H1 (cell line): Measurements from ENCODE around the gene PCDHB15. TPM values are rescaled to one million over a fixed set of nuclear protein-coding genes. Genes with fewer than 3 reads are reported as not detected.

Experiments used
- CTCF ChIA-PET: fragments of 300-600 bp; sonication (Branson Sonifier 250); formaldehyde crosslinking; loops from one replicate; lab custom pipeline; 2021; ENCODE audit not compliant: partially characterized antibody; lab: Charles Lee
- POLR2A ChIA-PET: fragments of 300-600 bp; sonication (Branson Sonifier 250); formaldehyde crosslinking; loops from one replicate; lab custom pipeline; 2021; ENCODE audit warnings: inconsistent platforms; ENCODE audit not compliant: partially characterized antibody; lab: Charles Lee
- DNase-seq, 2 experiments: peaks; one replicate each; pipeline versions ENCODE4 v3.0.0 to v3.0.0-alpha.2; 2010 to 2022; ENCODE audit warnings: low spot score in 2 of 2, low read depth in 1 of 2, mixed read lengths in 1 of 2
- FAIRE-seq: peaks from 2 replicates; lab custom pipeline; 2011; peaks lifted over from hg19 to GRCh38; lab: Jason Lieb, UNC
- H2AFZ ChIP-seq: 2 replicates; pipeline ENCODE4 v1.8.1; 2012; ENCODE audit warnings: low read length, inconsistent platforms
- H2AK5ac ChIP-seq: 2 replicates; pipeline ENCODE4 v1.6.1; 2013; ENCODE audit warnings: low read depth, low read length
- H2BK120ac ChIP-seq: replicated peaks from 2 replicates; pipeline ENCODE3; 2013; ENCODE audit warnings: low read depth, low read length, inconsistent platforms
- H2BK12ac ChIP-seq: 2 replicates; pipeline ENCODE4 v1.6.1; 2013; ENCODE audit warnings: low read depth, low read length
- H2BK15ac ChIP-seq: 2 replicates; pipeline ENCODE4 v1.6.1; 2013; ENCODE audit warnings: low read length
- H2BK20ac ChIP-seq: 2 replicates; pipeline ENCODE4 v1.6.1; 2013; ENCODE audit warnings: low read length
- H2BK5ac ChIP-seq: 2 replicates; pipeline ENCODE4 v1.6.1; 2013; ENCODE audit warnings: low read depth, low read length
- H3K14ac ChIP-seq: 2 replicates; pipeline ENCODE4 v1.6.1; 2013; ENCODE audit warnings: inconsistent platforms; ENCODE audit not compliant: insufficient read length
- H3K18ac ChIP-seq: 2 replicates; pipeline ENCODE4 v1.6.1; 2013; ENCODE audit warnings: low read length; ENCODE audit errors: extremely low read depth
- H3K23ac ChIP-seq: 2 replicates; pipeline ENCODE4 v1.6.1; 2013; ENCODE audit warnings: inconsistent platforms; ENCODE audit not compliant: insufficient read length
- H3K23me2 ChIP-seq: 2 replicates; pipeline ENCODE4 v1.6.1; 2013; ENCODE audit warnings: low read depth, low read length
- H3K27ac ChIP-seq: 2 replicates; pipeline ENCODE4 v1.6.1; 2011; ENCODE audit warnings: low read depth, low read length, inconsistent platforms
- H3K27me3 ChIP-seq, 4 experiments: replicated peaks in 1 of 4; 1 replicate in 1 of 4; 2 replicates in 3 of 4; pipeline versions ENCODE4 v1.6.1 to v1.8.1; 2011 to 2013; ENCODE audit warnings: low read length in 3 of 4, mild to moderate bottlenecking in 3 of 4, inconsistent platforms in 2 of 4, mixed read lengths in 2 of 4, moderate library complexity in 1 of 4; ENCODE audit not compliant: control insufficient read depth in 3 of 4, insufficient read depth in 3 of 4; ENCODE audit errors: extremely low read depth in 1 of 4
- H3K36me3 ChIP-seq, 4 experiments: 2 replicates each; pipeline versions ENCODE4 v1.6.1 to v1.8.1; 2011 to 2013; ENCODE audit warnings: mild to moderate bottlenecking in 4 of 4, low read length in 3 of 4, moderate library complexity in 2 of 4, control low read depth in 1 of 4, inconsistent platforms in 1 of 4; ENCODE audit not compliant: insufficient read depth in 4 of 4, control insufficient read depth in 2 of 4
- H3K4ac ChIP-seq: replicated peaks from 2 replicates; pipeline ENCODE3; 2013; ENCODE audit warnings: low read length, low read depth, mixed read lengths, inconsistent platforms; ENCODE audit not compliant: insufficient read length
- H3K4me1 ChIP-seq, 4 experiments: replicated peaks in 1 of 4; 1 replicate in 1 of 4; 2 replicates in 3 of 4; pipeline versions ENCODE4 v1.6.1 to v1.8.1; 2011 to 2013; ENCODE audit warnings: low read length in 3 of 4, inconsistent platforms in 2 of 4, mixed read lengths in 1 of 4; ENCODE audit not compliant: insufficient read depth in 4 of 4, control insufficient read depth in 3 of 4
- H3K4me2 ChIP-seq, 2 experiments: 2 replicates each; pipeline versions ENCODE4 v1.6.1 to v1.8.1; 2011 to 2013; ENCODE audit warnings: low read depth in 2 of 2, low read length in 2 of 2, control low read depth in 1 of 2, inconsistent platforms in 1 of 2, mild to moderate bottlenecking in 1 of 2; ENCODE audit not compliant: insufficient read depth in 1 of 2
- H3K4me3 ChIP-seq, 4 experiments: fragments of 200-600, 300-600 bp in 1 of 4; sonication (generic), shearing (Covaris generic), sonication (Bioruptor Twin) in 1 of 4; 2 replicates each; pipeline versions ENCODE4 v1.5.1 to v1.8.1; 2011 to 2016; ENCODE audit warnings: low read length in 4 of 4, low read depth in 3 of 4, control low read depth in 2 of 4, inconsistent platforms in 2 of 4, mild to moderate bottlenecking in 2 of 4, mixed read lengths in 1 of 4, moderate library complexity in 1 of 4; ENCODE audit not compliant: insufficient read depth in 2 of 4; ENCODE audit errors: extremely low read depth in 1 of 4
- H3K56ac ChIP-seq: replicated peaks from 2 replicates; pipeline ENCODE3; 2013; ENCODE audit warnings: low read depth, mild to moderate bottlenecking, mixed read lengths, low read length, inconsistent platforms; ENCODE audit not compliant: insufficient read length
- H3K79me1 ChIP-seq: 2 replicates; pipeline ENCODE4 v1.6.1; 2013; ENCODE audit warnings: low read depth, low read length, control low read depth
- H3K79me2 ChIP-seq, 2 experiments: 2 replicates each; pipeline versions ENCODE4 v1.6.1 to v1.8.1; 2012 to 2013; ENCODE audit warnings: low read length in 2 of 2, mild to moderate bottlenecking in 2 of 2, inconsistent platforms in 1 of 2; ENCODE audit not compliant: insufficient read depth in 2 of 2, control insufficient read depth in 1 of 2
- H3K9ac ChIP-seq, 4 experiments: replicated peaks in 1 of 4; 1 replicate in 1 of 4; 2 replicates in 3 of 4; pipeline versions ENCODE4 v1.6.1 to v1.8.1; 2011 to 2013; ENCODE audit warnings: low read depth in 3 of 4, low read length in 3 of 4, control low read depth in 2 of 4, mild to moderate bottlenecking in 2 of 4, moderate library complexity in 2 of 4, inconsistent platforms in 1 of 4; ENCODE audit errors: extremely low read depth in 1 of 4
- H3K9me3 ChIP-seq, 2 experiments: 2 replicates each; pipeline versions ENCODE4 v1.6.1 to v1.8.1; 2012 to 2013; ENCODE audit warnings: mild to moderate bottlenecking in 2 of 2, moderate library complexity in 2 of 2, control low read depth in 1 of 2, inconsistent platforms in 1 of 2, low read depth in 1 of 2, low read length in 1 of 2, mixed read lengths in 1 of 2; ENCODE audit not compliant: insufficient read depth in 2 of 2
- H4K20me1 ChIP-seq, 2 experiments: replicated peaks in 1 of 2; 2 replicates each; pipeline versions ENCODE3 to v1.8.1; 2011 to 2013; ENCODE audit warnings: inconsistent platforms in 2 of 2, low read length in 2 of 2, mild to moderate bottlenecking in 1 of 2; ENCODE audit not compliant: insufficient read depth in 2 of 2, control insufficient read depth in 1 of 2
- H4K5ac ChIP-seq: 2 replicates; pipeline ENCODE4 v1.6.1; 2013; ENCODE audit warnings: low read length, low read depth, mixed read lengths, inconsistent platforms; ENCODE audit not compliant: insufficient read length
- H4K8ac ChIP-seq: 2 replicates; pipeline ENCODE4 v1.8.0; 2013; ENCODE audit warnings: mild to moderate bottlenecking, moderate library complexity, low read length, inconsistent platforms; ENCODE audit not compliant: insufficient read depth; ENCODE audit errors: extremely low read depth
- H4K91ac ChIP-seq: replicated peaks from 2 replicates; pipeline ENCODE3; 2013; ENCODE audit warnings: low read length, mixed read lengths, inconsistent platforms; ENCODE audit not compliant: insufficient read length
- ATF2 ChIP-seq: IDR thresholded peaks from 2 replicates; pipeline ENCODE4 v1.6.1; 2012; ENCODE audit warnings: low read length, inconsistent platforms
- CEBPB ChIP-seq: IDR thresholded peaks from 2 replicates; pipeline ENCODE4 v1.6.1; 2012; ENCODE audit warnings: low read depth, low read length
- CTBP2 ChIP-seq: IDR thresholded peaks from 2 replicates; pipeline ENCODE4 v1.7.0; 2011; ENCODE audit warnings: borderline replicate concordance, mild to moderate bottlenecking, moderate library complexity, mixed read lengths, low read length; ENCODE audit not compliant: insufficient read depth, insufficient read length
- EGR1 ChIP-seq: IDR thresholded peaks from 2 replicates; pipeline ENCODE4 v1.6.1; 2011; ENCODE audit warnings: low read depth, low read length, borderline replicate concordance
- GABPA ChIP-seq: IDR thresholded peaks from 2 replicates; pipeline ENCODE4 v1.6.1; 2011; ENCODE audit warnings: mild to moderate bottlenecking, low read length, moderate library complexity, borderline replicate concordance; ENCODE audit not compliant: insufficient read depth
- NANOG ChIP-seq: IDR thresholded peaks from 2 replicates; pipeline ENCODE4 v1.6.1; 2011; ENCODE audit warnings: low read length, low read depth, mild to moderate bottlenecking, inconsistent platforms; ENCODE audit not compliant: insufficient read depth, poor library complexity, severe bottlenecking
- SIN3A ChIP-seq, 2 experiments: IDR thresholded peaks in 1 of 2; conservative IDR thresholded peaks in 1 of 2; 2 replicates each; pipeline ENCODE4 v1.6.1; 2011 to 2012; ENCODE audit warnings: low read length in 2 of 2, improper control_type of control experiment in 1 of 2, low read depth in 1 of 2, mild to moderate bottlenecking in 1 of 2
- SP4 ChIP-seq: IDR thresholded peaks from 2 replicates; pipeline ENCODE4 v1.6.1; 2012; ENCODE audit warnings: low read length, inconsistent platforms
- SRF ChIP-seq: IDR thresholded peaks from 2 replicates; pipeline ENCODE4 v1.6.1; 2011; ENCODE audit warnings: mild to moderate bottlenecking, low read depth, low read length, moderate library complexity
- TAF1 ChIP-seq: IDR thresholded peaks from 2 replicates; pipeline ENCODE4 v1.6.1; 2011; ENCODE audit warnings: mild to moderate bottlenecking, low read depth, low read length
- TBP ChIP-seq: IDR thresholded peaks from 2 replicates; pipeline ENCODE4 v1.6.1; 2011; ENCODE audit warnings: low read depth, low read length, improper control_type of control experiment
- ZNF274 ChIP-seq: IDR thresholded peaks from 2 replicates; pipeline ENCODE4 v1.7.0; 2012; ENCODE audit warnings: low read length, borderline replicate concordance; ENCODE audit errors: extremely low read depth
- WGBS, 2 experiments: shearing (Covaris generic) in 1 of 2; methylation state at CpG; one replicate each; pipeline versions ENCODE4 v1.1.6 to v1.1.7; 2013 to 2015; ENCODE audit warnings: low lambda C conversion rate in 2 of 2, mixed read lengths in 2 of 2, inconsistent platforms in 1 of 2, low coverage in 1 of 2, missing lambda C conversion rate in 1 of 2; ENCODE audit not compliant: insufficient replicate concordance in 2 of 2, insufficient coverage in 1 of 2, insufficient read length in 1 of 2; ENCODE audit errors: extremely low coverage in 1 of 2, missing lambda C conversion rate in 1 of 2; 5-methylcytosine and 5-hydroxymethylcytosine counted together
- polyA plus RNA-seq, 7 experiments: library from polyadenylated mRNA; depleted of rRNA in 3 of 7; stranded (reverse) in 5 of 7; unstranded in 2 of 7; fragments of >200 nt in 5 of 7; fragments of 200-250 nt in 2 of 7; gene quantifications; 1 replicate in 5 of 7; 2 replicates in 1 of 7; 4 replicates in 1 of 7; pipeline versions ENCODE4 v1.2.1 to v1.2.3, GENCODE V29; 2011 to 2013; ENCODE audit warnings: missing spikeins in 2 of 7, mixed read lengths in 2 of 7
- total RNA-seq: library from RNA; stranded (reverse); fragmentation: NEBNext Ultra II Directional; extraction: Animal tissue kit (Norgen Biotek cat#: 25700); gene quantifications from 2 replicates; pipeline ENCODE4 v1.2.1, GENCODE V29; 2021

The PCDHB15 gene
- total and polyA plus RNA-seq, 2 of the 8 experiments (the other 6 are each of a cell fraction or from before 2014, with no cell fraction given): 2.8 to 4.0 TPM

GRCh38 chr5:141196363-141196762 lies 48.8 kb upstream of the PCDHB15 start:
- Histone ChIP-seq H4K5ac (no peak overlapping the region), H3K9ac (no peak overlapping the region), H3K36me3 (no peaks in the 10 kb centered on the region), H3K23me2 (no peaks in the 10 kb centered on the region; the same call in 1 of the 2 replicates), H3K27me3 (no peaks in the 10 kb centered on the region), H2BK120ac (no peak overlapping the region), H3K27ac (no peak overlapping the region), H2BK20ac (no peak overlapping the region), H2AFZ (no peak overlapping the region), H3K56ac (no peak overlapping the region), H3K79me1 (no peaks in the 10 kb centered on the region), H2BK15ac (no peak overlapping the region), H3K18ac (no peak overlapping the region), H4K91ac (no peak overlapping the region), H3K4me1 (no peaks in the 10 kb centered on the region; a peak in 1 of 7 replicates), H3K4me3 (no peak overlapping the region), H3K9me3 (peaks cover 6 to 10% of the 10 kb centered on the region in 2 experiments; a peak in 2 of 4 replicates), H3K23ac (no peak overlapping the region), H3K14ac (no peak overlapping the region), H3K4me2 (no peak overlapping the region), H2BK5ac (no peak overlapping the region), H4K8ac (no peak overlapping the region), H2AK5ac (no peak overlapping the region), H3K79me2 (no peaks in the 10 kb centered on the region), H3K4ac (no peak overlapping the region), H4K20me1 (no peaks in the 10 kb centered on the region), H2BK12ac (no peak overlapping the region)
- DNase-seq (no peak), FAIRE-seq (no peak)
- WGBS, 2 experiments: 86% methylated on average over 3 of the region's 3 CpGs; no CpG with 5 or more reads in 1 of the 2 experiments
- CTCF ChIA-PET: interaction anchor here (0.7 to 6.0 kb wide), 13 partner anchors 9 to 402 kb away, joined by 3 to 39 read pairs (median 4); partner anchors contain the start of genes PCDHA2, PCDHB12, PCDHB14 and PCDHB16
- POLR2A ChIA-PET: no interaction called here
- TF ChIP-seq CEBPB (no peak), ZNF274 (no peak), SP4 (no peak), GABPA (no peak), TAF1 (no peak), NANOG (no peak), SIN3A (conservative IDR thresholded peaks at IDR 0.05 in 1 of 2, IDR thresholded peaks at IDR 0.05 in 1 of 2; ENCODE audit: low read depth in 1 of 2, low read length in 2 of 2) (no peak), TBP (no peak), SRF (no peak), EGR1 (no peak), CTBP2 (no peak), ATF2 (no peak)
